AG09309 (cell line): ENCODE results near the gene APLF.

ENCODE experiments used
- DNase-seq: peaks from one replicate; pipeline ENCODE4 v3.0.0-alpha.2; 2010; ENCODE audit warnings: low read depth
- H3K4me3 ChIP-seq: 2 replicates; pipeline ENCODE4 v1.5.1; 2011; ENCODE audit warnings: mild to moderate bottlenecking, low read depth, low read length, moderate library complexity; ENCODE audit not compliant: control insufficient read depth
- TF ChIP-seq, protein P1 (sequence below): IDR thresholded peaks from 2 replicates; pipeline ENCODE4 v1.5.1; 2011; ENCODE audit warnings: mild to moderate bottlenecking, low read depth, low read length, inconsistent platforms; ENCODE audit not compliant: insufficient read depth, control insufficient read depth; ENCODE audit errors: missing control alignments

APLF gene

GRCh38 chr2:68431316-68431972, 35.9 kb upstream of the APLF start:
- TF ChIP-seq, protein P1, sequence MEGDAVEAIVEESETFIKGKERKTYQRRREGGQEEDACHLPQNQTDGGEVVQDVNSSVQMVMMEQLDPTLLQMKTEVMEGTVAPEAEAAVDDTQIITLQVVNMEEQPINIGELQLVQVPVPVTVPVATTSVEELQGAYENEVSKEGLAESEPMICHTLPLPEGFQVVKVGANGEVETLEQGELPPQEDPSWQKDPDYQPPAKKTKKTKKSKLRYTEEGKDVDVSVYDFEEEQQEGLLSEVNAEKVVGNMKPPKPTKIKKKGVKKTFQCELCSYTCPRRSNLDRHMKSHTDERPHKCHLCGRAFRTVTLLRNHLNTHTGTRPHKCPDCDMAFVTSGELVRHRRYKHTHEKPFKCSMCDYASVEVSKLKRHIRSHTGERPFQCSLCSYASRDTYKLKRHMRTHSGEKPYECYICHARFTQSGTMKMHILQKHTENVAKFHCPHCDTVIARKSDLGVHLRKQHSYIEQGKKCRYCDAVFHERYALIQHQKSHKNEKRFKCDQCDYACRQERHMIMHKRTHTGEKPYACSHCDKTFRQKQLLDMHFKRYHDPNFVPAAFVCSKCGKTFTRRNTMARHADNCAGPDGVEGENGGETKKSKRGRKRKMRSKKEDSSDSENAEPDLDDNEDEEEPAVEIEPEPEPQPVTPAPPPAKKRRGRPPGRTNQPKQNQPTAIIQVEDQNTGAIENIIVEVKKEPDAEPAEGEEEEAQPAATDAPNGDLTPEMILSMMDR, result no peak
- no peak for DNase-seq

DNA sequence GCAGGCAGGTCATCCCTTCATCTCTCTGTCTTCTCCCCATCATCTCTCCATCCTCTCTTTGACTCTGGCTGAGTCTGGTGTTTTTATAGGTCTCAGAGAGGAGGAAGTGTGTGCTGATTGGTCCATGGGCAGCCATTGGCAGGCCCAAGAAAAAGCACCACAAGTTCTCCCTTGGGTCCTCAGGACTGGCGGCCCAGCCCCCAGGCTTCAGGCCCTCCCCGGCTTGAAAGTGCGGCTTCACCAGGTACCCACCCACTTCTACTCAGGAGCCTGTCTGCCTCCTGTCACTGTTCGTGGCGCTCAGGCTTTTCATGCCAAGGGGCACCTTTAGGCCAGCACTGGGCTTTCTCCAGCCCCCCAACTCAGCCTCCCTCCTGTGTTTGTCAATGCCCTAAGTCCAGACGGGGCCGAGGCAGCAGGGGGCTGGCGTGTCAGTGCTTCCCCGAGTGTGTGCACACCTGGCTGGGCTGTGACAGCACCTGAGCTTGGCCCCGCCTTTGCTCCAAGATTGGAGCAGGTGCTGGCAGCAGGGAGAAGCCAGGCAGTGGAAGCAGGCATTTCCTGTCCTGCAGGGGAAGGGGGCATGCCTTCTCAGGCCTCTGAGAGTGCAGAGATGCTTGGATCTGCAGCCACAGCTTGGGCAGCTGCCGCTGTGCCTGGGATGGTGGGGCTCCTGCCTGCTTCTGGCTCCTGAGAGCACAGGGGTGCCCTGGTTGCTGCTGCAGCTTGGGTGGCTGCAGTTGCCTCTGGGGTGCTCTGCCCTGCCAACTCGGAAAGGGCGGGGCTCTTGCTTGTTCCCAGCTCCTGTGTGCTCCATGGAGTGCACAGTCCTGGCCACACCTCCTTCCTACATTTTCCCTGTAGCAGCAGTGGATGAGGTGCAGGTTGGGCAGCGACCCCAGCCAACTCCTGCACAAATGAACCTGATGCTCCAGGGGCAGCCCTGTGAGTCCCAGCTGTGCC, 34.4 kb upstream of the APLF start:
- no peak for DNase-seq
- TF ChIP-seq, protein P1, result no peak
- no peak overlapping the region for H3K4me3 ChIP-seq

More at GRCh38 chr2:68431316-68431972, 35.9 kb upstream of the APLF start:
- no peak overlapping the region for H3K4me3 ChIP-seq

- no peak overlapping the region for H3K4me3 ChIP-seq
- TF ChIP-seq, protein P1, result no peak
- no peak for DNase-seq
Measured at GRCh38 chr2:68434981-68435380, 32.4 kb upstream of the APLF start.

- no peak overlapping the region for H3K4me3 ChIP-seq
- TF ChIP-seq, protein P1, result no peak
- DNase-seq, result peak; percentile 29
Measured at GRCh38 chr2:68435615-68436014, 31.8 kb upstream of the APLF start.

GRCh38 chr2:68436270-68436669, 31.1 kb upstream of the APLF start:
- no peak for DNase-seq
- TF ChIP-seq, protein P1, result no peak
- H3K4me3 ChIP-seq, result no peak overlapping the region

GRCh38 chr2:68438455-68439303, 28.7 kb upstream of the APLF start:
- no peak for DNase-seq

More at GRCh38 chr2:68438455-68439303, 28.7 kb upstream of the APLF start:
- no peak overlapping the region for H3K4me3 ChIP-seq
- TF ChIP-seq, protein P1, result no peak
